Testis (tissue), 2 donors: ENCODE results near the gene LENEP.

Experiments used
- POLR2A ChIP-seq: fragments of 450-650 bp; IDR thresholded peaks from one replicate; pipeline ENCODE4 v1.6.1; 2017; ENCODE audit warnings: antibody characterized with exemption, mild to moderate bottlenecking, moderate library complexity
- TF ChIP-seq, protein P1 (sequence below), 3 experiments: fragments of 450-650 bp in 2 of 3; fragments of 200-600 bp in 1 of 3; sonication (generic) in 1 of 3; IDR thresholded peaks; one replicate each; pipeline ENCODE4 v1.5.1; 2016 to 2019; ENCODE audit warnings: antibody characterized with exemption in 3 of 3, mild to moderate bottlenecking in 2 of 3, moderate library complexity in 1 of 3

DNA sequence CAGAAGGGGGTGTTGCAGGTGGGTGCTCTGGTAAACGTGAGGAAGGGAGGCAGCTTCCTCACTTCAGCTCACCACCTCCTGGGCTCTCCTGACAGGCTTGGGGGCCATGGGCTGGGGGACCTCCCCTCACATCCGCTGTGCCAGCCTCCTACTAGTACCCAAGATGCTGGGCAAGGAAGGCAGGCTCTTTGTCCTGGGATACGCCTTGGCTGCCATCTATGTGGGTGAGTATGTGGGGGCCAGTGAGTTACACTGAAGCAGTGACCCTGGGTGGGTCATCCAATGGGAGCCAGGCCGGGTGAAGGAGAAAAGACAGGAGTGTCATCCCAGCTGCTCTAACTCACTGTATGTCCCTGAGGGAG, 45.9 kb downstream of the LENEP start:
- TF ChIP-seq, protein P1, sequence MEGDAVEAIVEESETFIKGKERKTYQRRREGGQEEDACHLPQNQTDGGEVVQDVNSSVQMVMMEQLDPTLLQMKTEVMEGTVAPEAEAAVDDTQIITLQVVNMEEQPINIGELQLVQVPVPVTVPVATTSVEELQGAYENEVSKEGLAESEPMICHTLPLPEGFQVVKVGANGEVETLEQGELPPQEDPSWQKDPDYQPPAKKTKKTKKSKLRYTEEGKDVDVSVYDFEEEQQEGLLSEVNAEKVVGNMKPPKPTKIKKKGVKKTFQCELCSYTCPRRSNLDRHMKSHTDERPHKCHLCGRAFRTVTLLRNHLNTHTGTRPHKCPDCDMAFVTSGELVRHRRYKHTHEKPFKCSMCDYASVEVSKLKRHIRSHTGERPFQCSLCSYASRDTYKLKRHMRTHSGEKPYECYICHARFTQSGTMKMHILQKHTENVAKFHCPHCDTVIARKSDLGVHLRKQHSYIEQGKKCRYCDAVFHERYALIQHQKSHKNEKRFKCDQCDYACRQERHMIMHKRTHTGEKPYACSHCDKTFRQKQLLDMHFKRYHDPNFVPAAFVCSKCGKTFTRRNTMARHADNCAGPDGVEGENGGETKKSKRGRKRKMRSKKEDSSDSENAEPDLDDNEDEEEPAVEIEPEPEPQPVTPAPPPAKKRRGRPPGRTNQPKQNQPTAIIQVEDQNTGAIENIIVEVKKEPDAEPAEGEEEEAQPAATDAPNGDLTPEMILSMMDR (IDR thresholded peaks at IDR 0.05): no peak
- TF ChIP-seq POLR2A: no peak
